Stimulated activated CD4-positive, alpha-beta T cell treated with anti-CD3 and anti-CD28 coated beads, Interleukin-1b, Interleukin-23, amount 100 ng/mL, for 1 hour (primary cell): ENCODE measurements around the gene LRMDA.
A peak's percentile ranks its signal among the peaks of the same experiment; 100 is the strongest.

Experiments used
- DNase-seq, 2 donors: peaks; one replicate each; pipeline ENCODE4 v3.0.0-alpha.2; 2020; ENCODE audit warnings: low read depth in 2 of 2

LRMDA gene

GRCh38 chr10:76025124-76025477, 593.7 kb downstream of the LRMDA start:
- no peak for DNase-seq

DNA sequence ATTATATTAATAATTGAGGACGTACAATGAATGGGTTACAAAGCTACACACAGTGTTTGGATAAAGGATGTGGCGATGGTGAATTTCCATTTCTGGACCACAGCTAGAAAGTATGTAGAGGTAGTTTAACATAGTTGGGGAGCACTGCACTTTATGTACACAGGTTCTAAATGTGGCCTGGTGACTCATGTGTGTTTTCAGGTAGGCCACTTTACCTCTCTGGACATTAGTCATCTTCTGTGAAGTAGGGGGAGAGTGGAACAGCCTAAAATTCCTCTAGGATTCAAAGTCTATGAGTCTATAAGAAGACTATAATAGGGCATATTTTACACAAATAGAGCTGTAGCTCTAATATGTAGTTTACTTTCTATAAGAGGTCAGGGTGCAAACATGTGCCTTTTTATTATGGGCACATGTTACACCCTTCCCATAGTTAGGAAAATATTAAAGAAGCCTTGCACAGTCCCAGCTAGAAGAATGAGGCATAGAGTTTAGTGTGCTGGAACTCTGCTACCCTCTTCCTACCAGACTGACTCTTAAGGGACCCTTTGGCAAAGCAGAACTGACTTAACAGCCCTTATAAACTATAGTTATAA, 594.9 kb downstream of the LRMDA start:
- no peak for DNase-seq

GRCh38 chr10:76026905-76027304, 595.5 kb downstream of the LRMDA start:
- no peak for DNase-seq

DNA sequence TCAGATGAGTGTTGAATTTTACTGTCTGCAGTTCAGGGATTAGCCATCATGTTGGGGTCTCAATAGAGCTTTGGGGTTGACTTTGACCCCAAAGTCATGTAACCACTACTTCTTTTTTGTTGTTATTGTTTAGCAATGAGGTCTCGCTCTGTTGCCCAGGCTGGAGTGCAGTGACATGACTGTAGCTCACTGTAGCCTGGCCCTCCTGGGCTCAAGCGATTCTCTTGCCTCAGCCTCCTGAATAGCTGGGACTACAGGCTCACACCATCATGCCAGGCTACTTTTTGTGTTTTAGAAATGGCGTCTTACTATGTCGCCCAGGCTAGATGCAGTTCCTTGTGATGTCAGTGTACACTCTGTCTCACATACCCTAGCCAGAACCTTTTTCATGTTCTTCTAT, 598.4 kb downstream of the LRMDA start:
- DNase-seq, result no peak

- DNase-seq, result no peak
These were observed 599.7 kb downstream of the LRMDA start for GRCh38 chr10:76031099-76031498.

GRCh38 chr10:76031769-76032699, 600.6 kb downstream of the LRMDA start:
- DNase-seq, result no peak

- DNase-seq, result no peak
These were observed 601.2 kb downstream of the LRMDA start for GRCh38 chr10:76032700-76033039.

DNA sequence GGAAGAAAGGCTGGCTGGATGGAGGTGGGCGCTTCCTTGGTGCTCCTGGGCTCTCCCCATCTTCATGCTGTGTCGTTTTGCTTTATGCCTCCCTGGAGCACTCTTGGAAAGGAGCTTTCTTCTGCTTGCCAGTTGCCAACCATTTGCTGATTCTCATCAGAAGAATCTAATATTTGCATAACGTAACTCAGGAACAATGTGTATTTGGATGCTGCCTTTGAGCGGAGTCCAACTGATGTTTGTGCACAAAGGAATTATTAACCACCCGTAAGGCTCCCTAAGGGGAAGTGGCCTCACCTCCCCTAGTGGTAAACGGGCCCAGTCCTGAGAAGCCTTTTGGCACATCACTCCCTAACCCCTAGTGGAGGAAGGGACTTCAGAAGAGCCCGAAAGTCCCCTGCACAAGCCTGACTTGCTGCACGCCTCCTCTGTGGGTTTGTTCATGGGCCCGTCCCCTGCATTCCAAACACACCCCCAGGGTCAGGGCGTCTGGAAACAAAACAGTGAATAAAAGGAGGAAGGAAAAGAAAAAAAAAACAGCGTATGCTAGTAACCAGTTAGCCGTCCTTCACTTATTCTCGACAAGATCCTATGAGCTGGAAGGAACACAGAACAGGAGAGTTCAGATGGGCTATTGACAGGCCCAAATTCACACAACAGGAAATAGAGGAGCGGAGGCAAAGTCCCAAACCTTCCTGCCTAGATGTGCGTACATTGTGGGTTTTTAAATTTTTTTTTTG, 602.2 kb downstream of the LRMDA start:
- DNase-seq, result no peak

- DNase-seq, result no peak
These were observed 603.2 kb downstream of the LRMDA start for GRCh38 chr10:76034353-76035205.

DNA sequence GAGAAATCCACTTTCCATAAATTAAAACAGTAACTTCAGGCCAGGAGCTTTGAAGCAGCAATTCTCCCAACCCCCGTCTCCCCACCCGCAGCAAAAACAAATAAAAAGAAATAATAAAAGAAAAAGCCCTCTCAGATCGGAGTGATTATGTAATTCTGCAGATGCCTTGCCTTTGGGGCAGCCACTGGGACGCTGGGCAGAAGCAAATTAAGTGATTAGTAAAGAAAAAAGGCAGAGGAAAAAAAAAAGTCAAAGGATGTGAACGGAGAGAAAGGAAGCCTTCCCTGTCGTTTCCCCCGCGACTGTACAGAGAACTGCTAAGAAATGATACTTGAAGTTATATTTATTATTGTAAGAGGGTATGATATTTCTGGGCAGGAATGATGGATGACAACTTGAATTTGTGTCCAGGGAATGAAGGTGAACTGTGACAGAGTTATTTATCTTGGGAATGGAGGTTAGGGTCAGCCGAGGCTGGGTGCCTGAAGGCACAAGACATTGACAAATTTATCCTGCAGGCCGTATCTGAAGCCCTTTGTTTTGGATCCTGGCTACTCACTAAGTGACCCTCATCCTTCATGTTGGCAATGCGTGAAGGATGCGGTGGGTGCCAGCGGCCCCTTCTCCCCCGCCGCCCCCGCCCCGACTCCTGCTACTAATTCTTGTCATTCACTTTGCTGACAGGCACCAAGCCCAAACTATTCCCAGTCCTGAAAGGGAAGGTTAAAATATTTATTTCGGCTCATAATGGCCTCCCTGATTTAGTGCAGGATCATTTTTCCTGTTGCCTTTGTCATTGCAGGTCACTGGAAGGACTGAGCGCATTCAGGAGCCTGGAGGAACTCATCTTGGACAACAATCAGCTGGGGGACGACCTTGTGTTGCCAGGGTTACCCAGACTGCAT, 604.0 kb downstream of the LRMDA start:
- no peak for DNase-seq

DNA sequence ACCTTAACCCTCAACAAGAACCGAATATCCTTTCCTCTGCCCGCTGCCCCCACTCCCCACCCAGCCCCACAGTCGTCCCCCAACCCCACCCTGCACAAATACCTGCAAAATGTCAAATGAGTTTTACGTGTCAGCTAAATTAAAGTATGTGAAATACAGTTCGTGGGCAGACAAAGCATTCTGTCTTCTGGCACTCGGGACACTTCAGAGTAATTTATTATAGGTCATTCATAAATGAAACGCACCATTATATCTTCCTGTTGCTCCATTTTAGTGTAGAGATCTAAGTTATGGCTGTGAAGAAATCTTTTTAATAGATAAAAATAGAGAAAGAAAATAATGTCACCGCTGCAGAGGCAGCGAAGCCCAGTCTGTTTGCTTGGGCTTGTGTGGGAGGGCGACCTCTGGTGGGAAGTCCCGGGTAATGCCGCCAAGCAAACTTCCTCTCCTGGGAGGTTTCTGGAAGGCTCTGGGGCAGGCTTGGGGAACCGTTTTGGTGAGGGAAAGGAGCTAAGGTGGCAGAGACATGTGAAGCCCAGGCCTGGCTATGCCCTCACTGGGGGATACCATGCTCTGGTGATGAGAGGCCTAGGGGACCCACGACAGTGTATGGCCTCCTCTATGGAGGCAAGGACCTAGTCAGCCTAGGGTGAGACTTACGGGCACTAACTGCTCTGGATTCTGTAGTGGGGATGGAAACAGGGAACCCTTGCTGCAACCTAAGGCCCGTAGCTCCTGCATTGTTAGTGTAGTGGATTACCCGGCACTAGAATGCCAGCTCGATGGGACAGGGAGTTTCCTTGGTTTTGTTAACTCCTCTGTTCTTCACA, 604.9 kb downstream of the LRMDA start:
- DNase-seq, result peak in 1 of 2 donors; percentile 10

- no peak for DNase-seq
These were observed 605.5 kb downstream of the LRMDA start for GRCh38 chr10:76036962-76037361.

DNA sequence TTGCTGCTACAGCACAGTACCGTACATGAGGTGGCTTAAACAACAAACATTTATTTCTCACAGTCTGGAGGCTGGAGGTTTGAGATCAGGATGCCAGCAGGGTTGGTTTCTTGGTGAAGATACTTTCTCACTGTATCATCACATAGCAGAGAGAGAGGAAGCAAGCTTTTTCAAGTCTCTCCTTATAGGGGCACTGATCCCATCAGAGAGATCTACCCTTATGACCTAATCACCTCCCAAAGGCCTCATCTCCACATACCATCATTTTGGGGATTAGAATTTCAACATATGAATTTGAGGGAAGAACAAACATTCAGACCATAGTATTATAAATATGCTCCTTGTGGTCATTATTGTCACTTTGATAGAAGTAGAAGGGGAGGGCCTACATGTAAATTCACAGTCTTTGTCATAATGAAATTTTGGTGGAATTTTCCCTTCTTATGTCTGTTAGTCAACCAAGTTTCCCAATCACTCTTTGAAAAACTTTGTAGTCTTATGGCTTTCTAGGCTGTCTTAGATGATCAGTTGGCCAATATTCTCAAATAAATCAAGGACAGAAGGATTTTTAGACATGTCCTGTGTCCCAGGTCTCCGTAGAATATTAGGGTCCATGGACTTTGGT, 606.2 kb downstream of the LRMDA start:
- no peak for DNase-seq

GRCh38 chr10:76038696-76039095, 607.3 kb downstream of the LRMDA start:
- no peak for DNase-seq

DNA sequence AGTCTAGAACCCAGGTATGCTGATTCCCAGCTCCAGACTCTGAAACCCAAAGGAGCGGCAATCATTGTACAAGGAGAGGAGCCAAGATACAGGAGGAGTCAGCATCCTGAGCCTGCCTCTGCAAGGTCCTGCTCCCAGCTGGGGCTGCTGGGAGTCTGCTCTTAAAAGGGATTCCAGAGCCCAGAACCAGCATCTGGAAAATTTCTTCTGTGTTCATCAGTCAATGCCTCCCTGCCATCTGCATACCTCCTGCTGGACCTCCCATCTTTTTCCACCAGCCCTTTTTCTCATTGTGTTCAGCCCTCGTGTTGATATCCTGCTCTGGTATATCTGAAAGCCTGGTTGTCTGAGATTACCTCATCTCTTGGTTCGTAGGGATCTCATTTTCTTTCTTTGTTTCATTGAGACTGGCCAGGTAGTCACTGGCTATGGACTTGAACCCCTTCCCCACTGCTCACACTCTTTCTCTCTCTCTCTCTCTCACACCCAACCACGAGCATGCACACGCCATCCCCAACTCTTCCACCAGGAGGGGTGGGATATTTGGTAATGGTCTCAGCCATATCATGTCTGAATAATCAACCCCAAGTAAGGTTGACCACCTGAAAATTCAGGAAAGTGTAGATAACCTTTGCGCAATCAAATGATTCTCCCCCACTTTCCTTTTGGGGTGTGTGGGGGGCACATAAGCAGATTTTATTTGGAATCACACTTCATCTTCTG, 608.8 kb downstream of the LRMDA start:
- no peak for DNase-seq

GRCh38 chr10:76040830-76041220, 609.4 kb downstream of the LRMDA start:
- DNase-seq, result no peak

DNA sequence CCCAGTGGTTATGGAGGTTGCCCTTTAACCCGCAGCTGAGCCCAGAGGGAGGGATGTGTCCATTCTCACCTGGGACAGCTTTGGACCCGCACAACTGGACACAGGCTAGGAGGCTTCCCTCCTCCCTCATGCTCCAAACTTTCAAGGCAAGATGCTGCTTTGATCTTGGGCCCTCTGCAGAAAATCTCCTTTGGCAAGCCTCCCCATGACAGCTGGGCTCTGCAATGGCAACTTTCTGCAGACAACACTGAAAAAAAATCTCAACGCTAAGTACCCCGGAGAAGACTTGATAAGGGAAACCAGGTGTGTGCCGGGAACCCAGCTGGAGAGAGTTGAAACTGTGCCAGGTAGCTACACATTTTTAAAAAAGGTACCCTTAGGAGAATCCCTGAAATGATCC, 610.1 kb downstream of the LRMDA start:
- no peak for DNase-seq

DNA sequence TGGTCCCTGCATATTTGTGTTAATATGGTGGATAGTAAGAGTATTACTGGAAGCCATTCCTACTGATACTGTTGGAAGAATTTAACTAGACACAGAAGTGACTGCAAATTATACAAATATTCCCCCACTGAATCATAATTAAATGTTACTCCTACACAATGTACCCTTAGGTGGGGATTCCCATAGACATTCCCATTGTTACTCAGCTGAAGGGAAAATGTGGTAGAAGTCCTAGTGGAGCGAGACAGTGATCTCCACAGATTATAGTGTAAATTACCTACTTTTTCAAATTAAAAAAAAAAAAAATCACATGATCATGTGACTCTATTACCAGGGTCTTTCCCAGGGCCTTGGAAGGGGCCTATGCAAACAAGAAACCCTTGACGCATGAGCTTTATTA, 611.8 kb downstream of the LRMDA start:
- no peak for DNase-seq

- DNase-seq, result no peak
These were observed 613.3 kb downstream of the LRMDA start for GRCh38 chr10:76044751-76045150.
